PFSK-1 (cell line): ENCODE data around the gene RTN4RL2.

Experiments used
- TAF1 ChIP-seq: IDR thresholded peaks from 2 replicates; pipeline ENCODE4 v1.6.1; 2012; ENCODE audit warnings: low read length, control low read depth, borderline replicate concordance; ENCODE audit not compliant: insufficient read depth
- TF ChIP-seq, protein P1 (sequence below), 2 experiments: IDR thresholded peaks; 2 replicates each; pipeline versions ENCODE4 v1.6.1 to v1.8.0; 2011 to 2012; ENCODE audit warnings: low read depth in 2 of 2, low read length in 2 of 2, control low read depth in 1 of 2, inconsistent platforms in 1 of 2, mild to moderate bottlenecking in 1 of 2, moderate library complexity in 1 of 2; ENCODE audit not compliant: insufficient read depth in 1 of 2

DNA sequence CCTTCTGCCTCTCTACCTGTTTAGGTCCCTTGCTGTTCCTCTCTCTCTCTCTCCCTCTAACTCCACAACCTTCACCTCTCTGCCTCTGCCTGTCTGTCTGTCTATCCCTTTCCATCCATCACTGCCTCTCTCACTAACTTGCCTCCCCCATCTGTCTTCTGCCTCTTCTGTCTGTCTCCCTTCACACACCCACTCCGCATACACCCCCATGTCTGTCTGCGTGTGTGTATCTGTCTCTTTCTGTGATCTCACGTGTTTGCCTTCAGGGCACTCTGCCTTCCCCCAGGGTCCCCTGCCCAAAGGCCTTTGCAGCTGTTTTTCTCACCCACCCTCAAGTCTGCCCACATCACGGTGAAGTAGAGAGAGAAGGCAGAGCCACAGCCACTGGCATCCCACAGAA lies 7.9 kb downstream of the RTN4RL2 start:
- TF ChIP-seq TAF1, result no peak
- TF ChIP-seq, protein P1, sequence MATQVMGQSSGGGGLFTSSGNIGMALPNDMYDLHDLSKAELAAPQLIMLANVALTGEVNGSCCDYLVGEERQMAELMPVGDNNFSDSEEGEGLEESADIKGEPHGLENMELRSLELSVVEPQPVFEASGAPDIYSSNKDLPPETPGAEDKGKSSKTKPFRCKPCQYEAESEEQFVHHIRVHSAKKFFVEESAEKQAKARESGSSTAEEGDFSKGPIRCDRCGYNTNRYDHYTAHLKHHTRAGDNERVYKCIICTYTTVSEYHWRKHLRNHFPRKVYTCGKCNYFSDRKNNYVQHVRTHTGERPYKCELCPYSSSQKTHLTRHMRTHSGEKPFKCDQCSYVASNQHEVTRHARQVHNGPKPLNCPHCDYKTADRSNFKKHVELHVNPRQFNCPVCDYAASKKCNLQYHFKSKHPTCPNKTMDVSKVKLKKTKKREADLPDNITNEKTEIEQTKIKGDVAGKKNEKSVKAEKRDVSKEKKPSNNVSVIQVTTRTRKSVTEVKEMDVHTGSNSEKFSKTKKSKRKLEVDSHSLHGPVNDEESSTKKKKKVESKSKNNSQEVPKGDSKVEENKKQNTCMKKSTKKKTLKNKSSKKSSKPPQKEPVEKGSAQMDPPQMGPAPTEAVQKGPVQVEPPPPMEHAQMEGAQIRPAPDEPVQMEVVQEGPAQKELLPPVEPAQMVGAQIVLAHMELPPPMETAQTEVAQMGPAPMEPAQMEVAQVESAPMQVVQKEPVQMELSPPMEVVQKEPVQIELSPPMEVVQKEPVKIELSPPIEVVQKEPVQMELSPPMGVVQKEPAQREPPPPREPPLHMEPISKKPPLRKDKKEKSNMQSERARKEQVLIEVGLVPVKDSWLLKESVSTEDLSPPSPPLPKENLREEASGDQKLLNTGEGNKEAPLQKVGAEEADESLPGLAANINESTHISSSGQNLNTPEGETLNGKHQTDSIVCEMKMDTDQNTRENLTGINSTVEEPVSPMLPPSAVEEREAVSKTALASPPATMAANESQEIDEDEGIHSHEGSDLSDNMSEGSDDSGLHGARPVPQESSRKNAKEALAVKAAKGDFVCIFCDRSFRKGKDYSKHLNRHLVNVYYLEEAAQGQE (IDR thresholded peaks at IDR 0.05; ENCODE audit: insufficient read depth in 1 of 2, low read depth in 2 of 2, low read length in 2 of 2), result no peak
